Measurements from ENCODE around the gene PSENEN. TPM values are rescaled to one million over a fixed set of nuclear protein-coding genes. Genes with fewer than 3 reads are reported as not detected.

Gene PSENEN
- total RNA-seq, 1 donor from 2014 or later, result 60.0 TPM

DNA sequence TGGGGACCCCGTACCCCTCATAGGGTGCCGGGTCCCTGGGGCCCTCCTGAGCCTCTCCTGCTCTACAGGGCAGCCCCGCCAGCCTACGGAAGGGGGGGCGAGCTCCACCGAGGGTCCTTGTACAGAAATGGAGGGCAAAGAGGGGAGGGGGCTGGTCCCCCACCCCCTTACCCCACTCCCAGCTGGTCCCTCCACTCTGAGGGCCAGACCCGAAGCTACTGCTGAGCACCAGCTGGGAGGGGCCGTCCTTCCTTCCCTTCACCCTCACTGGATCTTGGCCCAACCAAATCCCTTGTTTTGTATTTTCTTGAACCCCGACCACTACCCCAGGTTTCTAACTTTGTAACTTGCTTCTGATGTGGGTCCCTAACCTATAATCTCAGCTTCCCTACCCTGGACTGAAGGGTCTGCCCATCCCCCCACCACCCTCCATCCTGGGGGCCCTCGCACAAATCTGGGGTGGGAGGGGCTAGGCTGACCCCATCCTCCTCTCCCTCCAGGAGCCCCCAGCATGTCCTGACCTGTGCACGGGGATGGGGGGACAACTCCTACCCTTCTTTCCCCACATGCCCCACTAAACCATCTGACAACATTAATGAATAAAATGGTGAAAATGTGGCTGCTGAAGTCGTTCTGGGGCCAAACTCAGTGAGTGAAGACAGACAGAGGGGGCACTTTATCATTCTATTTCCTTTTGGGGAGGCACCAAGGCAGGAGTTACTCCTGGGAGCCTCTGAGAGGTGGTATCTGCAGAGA, 42.9 kb downstream of the PSENEN start:
- Histone ChIP-seq H3K4me3 (no peak overlapping the region), H3K9me3 (no peaks in the 10 kb centered on the region), H3K27me3 (ENCODE audit: low read depth) (peaks cover 3% of the 10 kb centered on the region), H3K4me1 (no peaks in the 10 kb centered on the region), H3K27ac (no peak overlapping the region), H3K36me3 (no peaks in the 10 kb centered on the region)
- no peak for DNase-seq
- intact Hi-C loops (cut with DNase I), result no loop called here
- ATAC-seq, result no peak
- TF ChIP-seq, protein P1, sequence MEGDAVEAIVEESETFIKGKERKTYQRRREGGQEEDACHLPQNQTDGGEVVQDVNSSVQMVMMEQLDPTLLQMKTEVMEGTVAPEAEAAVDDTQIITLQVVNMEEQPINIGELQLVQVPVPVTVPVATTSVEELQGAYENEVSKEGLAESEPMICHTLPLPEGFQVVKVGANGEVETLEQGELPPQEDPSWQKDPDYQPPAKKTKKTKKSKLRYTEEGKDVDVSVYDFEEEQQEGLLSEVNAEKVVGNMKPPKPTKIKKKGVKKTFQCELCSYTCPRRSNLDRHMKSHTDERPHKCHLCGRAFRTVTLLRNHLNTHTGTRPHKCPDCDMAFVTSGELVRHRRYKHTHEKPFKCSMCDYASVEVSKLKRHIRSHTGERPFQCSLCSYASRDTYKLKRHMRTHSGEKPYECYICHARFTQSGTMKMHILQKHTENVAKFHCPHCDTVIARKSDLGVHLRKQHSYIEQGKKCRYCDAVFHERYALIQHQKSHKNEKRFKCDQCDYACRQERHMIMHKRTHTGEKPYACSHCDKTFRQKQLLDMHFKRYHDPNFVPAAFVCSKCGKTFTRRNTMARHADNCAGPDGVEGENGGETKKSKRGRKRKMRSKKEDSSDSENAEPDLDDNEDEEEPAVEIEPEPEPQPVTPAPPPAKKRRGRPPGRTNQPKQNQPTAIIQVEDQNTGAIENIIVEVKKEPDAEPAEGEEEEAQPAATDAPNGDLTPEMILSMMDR (IDR thresholded peaks at IDR 0.05), result no peak

DNA sequence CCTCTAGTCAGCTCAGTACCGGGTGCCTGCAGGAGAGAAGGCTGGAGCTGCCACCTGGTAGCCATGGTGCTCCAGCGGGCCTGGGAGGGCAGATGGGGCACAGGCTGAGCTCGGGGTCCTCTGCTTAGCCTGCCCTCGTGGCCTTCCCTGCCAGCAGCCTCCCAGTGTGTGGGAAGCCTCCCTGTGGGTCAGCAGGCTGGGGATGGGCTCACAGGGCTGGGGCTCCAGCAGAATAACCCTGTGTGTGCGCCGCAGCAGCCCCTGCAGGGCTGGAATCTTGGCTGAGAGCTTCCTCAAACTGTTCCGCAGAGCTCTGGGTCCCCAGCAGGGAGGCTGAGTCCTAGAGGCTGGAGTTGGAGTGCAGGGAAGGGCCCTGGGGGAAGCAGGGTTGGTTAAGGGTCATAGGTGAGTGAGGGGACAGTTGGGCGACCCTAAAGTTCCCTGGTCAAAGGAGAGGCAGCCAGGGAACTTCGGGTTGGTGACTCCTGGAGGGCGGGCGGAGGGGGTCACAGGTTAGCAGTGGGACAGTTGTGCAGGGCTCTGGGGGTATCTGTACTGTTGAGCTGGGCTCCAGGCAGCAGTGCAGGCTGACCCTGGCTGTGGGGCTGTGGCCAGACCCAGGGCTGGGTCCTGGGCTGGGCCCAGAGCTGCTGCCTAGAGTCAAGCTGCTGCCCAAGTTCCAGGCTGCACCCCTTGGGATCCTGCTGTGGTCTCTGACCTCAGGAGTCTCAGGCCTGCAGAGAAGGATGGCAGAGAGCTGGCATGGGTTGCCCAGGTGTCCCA, 43.9 kb downstream of the PSENEN start:
- no peaks in the 10 kb centered on the region for H3K36me3 ChIP-seq
- no peak overlapping the region for H3K4me3 ChIP-seq
- intact Hi-C loops (cut with DNase I), result no loop called here
- ATAC-seq (no peak), DNase-seq (no peak)
- H3K27ac ChIP-seq, result no peak overlapping the region
- H3K27me3 ChIP-seq (ENCODE audit: low read depth), result peaks cover 3% of the 10 kb centered on the region
- H3K9me3 ChIP-seq, result no peaks in the 10 kb centered on the region
- H3K4me1 ChIP-seq, result no peaks in the 10 kb centered on the region
- TF ChIP-seq, protein P1 (IDR thresholded peaks at IDR 0.05), result no peak

DNA sequence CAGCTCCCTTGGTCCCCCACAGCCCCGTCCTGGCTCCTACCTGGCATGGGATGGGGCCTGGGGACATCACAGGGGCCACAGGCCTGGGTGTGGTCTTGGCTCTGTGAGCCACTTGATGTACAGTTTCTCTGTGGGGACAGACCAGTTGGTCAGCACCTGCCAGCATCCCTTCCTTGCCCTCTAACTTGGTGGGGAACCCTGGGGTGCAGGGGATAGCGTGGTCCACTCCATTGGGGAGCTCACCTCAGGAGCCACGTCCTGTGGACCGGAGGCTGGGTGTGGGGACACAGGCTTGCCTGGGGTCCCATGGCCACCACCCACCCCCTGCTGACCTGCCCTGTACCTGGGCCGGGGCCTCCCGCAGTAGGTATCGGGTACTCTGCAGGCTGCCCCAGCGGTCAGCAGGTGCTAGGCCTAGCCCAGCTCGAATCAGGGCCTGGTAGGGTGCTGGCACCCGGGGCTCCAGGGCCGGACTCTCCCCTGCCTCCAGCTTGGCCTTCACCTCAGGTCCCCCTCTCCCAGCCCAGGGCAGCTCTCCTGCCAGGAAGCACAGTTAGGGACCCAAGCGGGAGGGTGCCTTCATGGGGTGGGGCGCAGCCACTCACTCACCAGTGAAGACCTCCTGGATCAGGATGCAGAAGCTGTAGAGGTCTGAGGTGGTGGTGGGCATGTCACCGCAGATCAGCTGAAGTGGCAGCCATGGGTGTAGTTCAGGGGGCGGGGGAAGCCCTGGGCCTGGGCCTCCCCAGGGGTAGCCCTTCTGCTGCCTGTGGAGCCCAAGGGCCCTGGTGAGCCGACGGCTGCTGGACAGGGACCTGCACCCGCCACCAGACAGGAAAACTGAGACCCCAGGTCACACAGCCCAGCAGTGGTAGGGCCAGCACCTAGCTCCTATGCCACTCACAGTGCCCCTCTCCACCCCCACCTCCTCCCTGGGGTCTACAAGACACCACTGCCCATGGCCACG, 44.8 kb downstream of the PSENEN start:
- intact Hi-C loops (cut with DNase I), result no loop called here
- TF ChIP-seq, protein P1 (IDR thresholded peaks at IDR 0.05), result no peak
- H3K27ac ChIP-seq, result no peak overlapping the region
- no peak for DNase-seq
- no peaks in the 10 kb centered on the region for H3K4me1 ChIP-seq
- H3K36me3 ChIP-seq, result no peaks in the 10 kb centered on the region
- ATAC-seq, result peak in 1 of 2 donors; percentile 4
- H3K27me3 ChIP-seq (ENCODE audit: low read depth), result peaks cover 3% of the 10 kb centered on the region
- no peaks in the 10 kb centered on the region for H3K9me3 ChIP-seq
- no peak overlapping the region for H3K4me3 ChIP-seq

DNA sequence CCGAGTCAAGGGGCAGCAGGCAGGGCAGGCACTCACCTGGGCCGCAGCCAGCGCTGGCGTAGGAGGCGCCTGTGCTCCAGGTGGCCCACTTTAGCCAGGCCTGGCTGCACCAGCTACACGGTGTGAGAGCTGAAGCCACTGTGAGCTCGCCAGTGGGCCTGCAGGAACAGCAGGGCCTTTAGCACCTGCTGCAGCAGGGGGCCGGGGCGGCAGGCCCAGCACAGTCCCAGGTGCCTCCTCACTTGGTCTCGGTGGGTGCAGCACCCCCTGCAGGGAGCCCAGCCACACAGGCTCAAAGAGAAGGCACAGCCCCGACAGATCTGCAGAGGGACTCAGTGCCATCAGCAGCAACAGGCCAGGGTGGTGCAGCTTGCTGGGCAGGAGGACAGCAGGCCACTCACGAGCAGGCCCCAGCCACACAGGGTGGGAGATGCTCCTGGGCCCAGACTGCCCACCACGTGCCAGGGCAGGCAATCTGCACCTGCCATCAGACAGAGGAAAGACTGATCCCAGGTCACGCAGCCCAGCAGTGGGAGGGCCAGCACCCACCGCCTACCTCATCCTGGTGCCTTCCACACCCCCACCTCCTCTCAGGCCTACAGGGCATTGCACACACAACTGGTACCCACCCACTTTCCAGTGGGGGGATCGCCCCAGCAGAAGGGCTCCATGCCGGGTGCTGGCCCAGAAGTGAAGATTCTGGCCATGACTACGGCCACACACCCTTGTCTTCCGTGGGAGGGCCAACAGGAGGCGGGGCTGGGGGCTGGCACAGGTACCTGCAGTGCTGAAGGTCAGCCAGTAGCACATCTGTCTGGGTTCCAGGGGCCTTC, 45.7 kb downstream of the PSENEN start:
- DNase-seq (no peak), ATAC-seq (no peak)
- Histone ChIP-seq H3K4me1 (no peaks in the 10 kb centered on the region), H3K27me3 (ENCODE audit: low read depth) (peaks cover 3% of the 10 kb centered on the region), H3K36me3 (no peaks in the 10 kb centered on the region), H3K27ac (no peak overlapping the region), H3K9me3 (no peaks in the 10 kb centered on the region), H3K4me3 (no peak overlapping the region)
- intact Hi-C loops (cut with DNase I), result no loop called here
- TF ChIP-seq, protein P1 (IDR thresholded peaks at IDR 0.05), result no peak
